Measurements from ENCODE around the gene HOMER2. TPM values are rescaled to one million over a fixed set of nuclear protein-coding genes. Genes with fewer than 3 reads are reported as not detected.

The HOMER2 gene
- total and polyA plus RNA-seq, 8 donors: 2.9 to 144 (median 70.7) TPM

- no peak for DNase-seq
- peaks cover 9 to 13% (median 9%) of the 10 kb centered on the region in 4 donors for H3K4me1 ChIP-seq
- H3K36me3 ChIP-seq: peaks cover 8 to 13% (median 11%) of the 10 kb centered on the region in 4 donors
- WGBS, 5 donors: 68 to 77% (median 75%) methylated on average over 3 of the region's 3 CpGs
- TF ChIP-seq EP300 (IDR thresholded peaks at IDR 0.05): no peak
- no peak for TF ChIP-seq POLR2AphosphoS5 (IDR thresholded peaks at IDR 0.05)
- no peaks in the 10 kb centered on the region for H3K27me3 ChIP-seq
- intact Hi-C loops (cut with DNase I; ENCODE audit: low total_unique reads): no loop called here
- no peaks in the 10 kb centered on the region for H3K9me3 ChIP-seq
- H3K27ac ChIP-seq: no peak overlapping the region
- H3K4me3 ChIP-seq: no peak overlapping the region
These were observed 43.4 kb upstream of the HOMER2 start for GRCh38 chr15:82995938-82996337.

GRCh38 chr15:82995076-82995475 is 42.6 kb upstream of the HOMER2 start:
- Histone ChIP-seq H3K4me3 (no peak overlapping the region), H3K4me1 (peaks cover 7 to 9% (median 8%) of the 10 kb centered on the region in 4 donors), H3K9me3 (no peaks in the 10 kb centered on the region), H3K27me3 (no peaks in the 10 kb centered on the region), H3K27ac (no peak overlapping the region), H3K36me3 (peaks cover 12 to 17% (median 16%) of the 10 kb centered on the region in 4 donors)
- intact Hi-C loops (cut with DNase I; ENCODE audit: low total_unique reads): no loop called here
- TF ChIP-seq EP300 (IDR thresholded peaks at IDR 0.05) (no peak), CTCF (IDR thresholded peaks at IDR 0.05) (no peak), POLR2A (IDR thresholded peaks at IDR 0.05) (no peak), POLR2AphosphoS5 (IDR thresholded peaks at IDR 0.05) (no peak)
- WGBS, 5 donors: 73 to 97% (median 90%) methylated on average over 2 of the region's 2 CpGs
- no peak for DNase-seq

GRCh38 chr15:82993144-82993543 is 40.6 kb upstream of the HOMER2 start:
- Histone ChIP-seq H3K4me1 (peaks cover 0 to 5% (median 1%) of the 10 kb centered on the region in 4 donors), H3K27ac (no peak overlapping the region), H3K9me3 (no peaks in the 10 kb centered on the region), H3K27me3 (no peaks in the 10 kb centered on the region), H3K36me3 (peaks cover 15 to 33% (median 33%) of the 10 kb centered on the region in 4 donors), H3K4me3 (no peak overlapping the region)
- 45 to 57% (median 56%) methylated on average over 4 of the region's 4 CpGs for WGBS, 5 donors
- no peak for DNase-seq
- TF ChIP-seq CTCF (IDR thresholded peaks at IDR 0.05) (no peak), POLR2A (IDR thresholded peaks at IDR 0.05) (no peak), EP300 (IDR thresholded peaks at IDR 0.05) (no peak), POLR2AphosphoS5 (IDR thresholded peaks at IDR 0.05) (no peak)
- intact Hi-C loops (cut with DNase I; ENCODE audit: low total_unique reads): no loop called here

GRCh38 chr15:82992436-82992998 is 40.0 kb upstream of the HOMER2 start:
- 87 to 92% (median 90%) methylated on average over 3 of the region's 3 CpGs for WGBS, 5 donors
- Histone ChIP-seq H3K9me3 (no peaks in the 10 kb centered on the region), H3K27me3 (no peaks in the 10 kb centered on the region), H3K4me3 (no peak overlapping the region), H3K4me1 (peaks cover 0 to 11% (median 6%) of the 10 kb centered on the region in 4 donors), H3K27ac (no peak overlapping the region), H3K36me3 (peaks cover 17 to 38% (median 35%) of the 10 kb centered on the region in 4 donors)
- intact Hi-C loops (cut with DNase I; ENCODE audit: low total_unique reads): no loop called here
- no peak for DNase-seq
- no peak for TF ChIP-seq EP300 (IDR thresholded peaks at IDR 0.05)
- no peak for TF ChIP-seq CTCF (IDR thresholded peaks at IDR 0.05)
- no peak for TF ChIP-seq POLR2A (IDR thresholded peaks at IDR 0.05)
- no peak for TF ChIP-seq POLR2AphosphoS5 (IDR thresholded peaks at IDR 0.05)

GRCh38 chr15:82986442-82986780 is 33.9 kb upstream of the HOMER2 start:
- Histone ChIP-seq H3K4me3 (peak overlapping the region; percentile 75 to 92 (median 82)), H3K27ac (peak overlapping the region; percentile 66 to 87 (median 84)), H3K27me3 (no peaks in the 10 kb centered on the region), H3K4me1 (peaks cover 14 to 30% (median 24%) of the 10 kb centered on the region in 4 donors), H3K9me3 (no peaks in the 10 kb centered on the region), H3K36me3 (peaks cover 12 to 32% (median 29%) of the 10 kb centered on the region in 4 donors)
- TF ChIP-seq POLR2A (IDR thresholded peaks at IDR 0.05) (no peak), EP300 (IDR thresholded peaks at IDR 0.05) (no peak), CTCF (IDR thresholded peaks at IDR 0.05) (no peak), POLR2AphosphoS5 (IDR thresholded peaks at IDR 0.05) (no peak)
- no peak for DNase-seq
- intact Hi-C loops (cut with DNase I; ENCODE audit: low total_unique reads): no loop called here
- 0 to 1% (median 0%) methylated on average over 12 of the region's 12 CpGs for WGBS, 5 donors

Data from stomach (tissue), 9 donors.